Esophagus muscularis mucosa (tissue), 4 donors: ENCODE results near the gene LTB4R2.

Source experiments
- CTCF ChIP-seq, 3 experiments: fragments of 200-600 bp in 2 of 3; fragments of 450-650 bp in 1 of 3; sonication (generic) in 2 of 3; IDR thresholded peaks; one replicate each; pipeline ENCODE4 v1.5.1; 2017 to 2019; ENCODE audit warnings: antibody characterized with exemption in 3 of 3, mild to moderate bottlenecking in 2 of 3, moderate library complexity in 1 of 3
- EP300 ChIP-seq: sonication (generic); formaldehyde crosslinking; IDR thresholded peaks from one replicate; pipeline ENCODE4 v1.6.1; 2017; ENCODE audit warnings: antibody characterized with exemption
- POLR2A ChIP-seq: fragments of 450-650 bp; IDR thresholded peaks from one replicate; pipeline ENCODE4 v1.6.1; 2017; ENCODE audit warnings: antibody characterized with exemption, moderate library complexity, mild to moderate bottlenecking, low read depth
- POLR2AphosphoS5 ChIP-seq, 2 donors: sonication (generic); formaldehyde crosslinking; IDR thresholded peaks; one replicate each; pipeline ENCODE4 v1.6.1; 2017; ENCODE audit warnings: antibody characterized with exemption in 2 of 2

GRCh38 chr14:24304019-24304387 lies 5.9 kb upstream of the LTB4R2 start:
- TF ChIP-seq EP300, result no peak
- no peak for TF ChIP-seq CTCF (IDR thresholded peaks at IDR 0.05)
- no peak for TF ChIP-seq POLR2A
- no peak for TF ChIP-seq POLR2AphosphoS5 (IDR thresholded peaks at IDR 0.05)
